SK-N-SH (cell line): Measurements from ENCODE around the gene FLT4. TPM values are rescaled to one million over a fixed set of nuclear protein-coding genes. Genes with fewer than 3 reads are reported as not detected.

Experiments
- CTCF ChIA-PET: fragments of 300-600, 350-600 bp; formaldehyde crosslinking; extraction: SDS; loops from one replicate; lab custom pipeline; 2021; lab: Yijun Ruan, JAX
- POLR2A ChIA-PET: fragments of 350-600 bp; sonication (Branson Sonifier 250); formaldehyde crosslinking; extraction: SDS; loops from one replicate; lab custom pipeline; 2020; ENCODE audit warnings: antibody characterized with exemption, inconsistent platforms; lab: Yijun Ruan, JAX
- DNase-seq: peaks from one replicate; pipeline ENCODE4 v3.0.0; 2012
- H2AFZ ChIP-seq: fragments of 200-600 bp; sonication (generic); 2 replicates; pipeline ENCODE4 v1.8.1; 2016; ENCODE audit warnings: antibody characterized with exemption, mild to moderate bottlenecking, low read depth
- H3F3A ChIP-seq: fragments of 200-600 bp; sonication (generic); replicated peaks from 2 replicates; pipeline ENCODE3; 2016; ENCODE audit warnings: antibody characterized with exemption, mild to moderate bottlenecking; ENCODE audit not compliant: insufficient read depth
- H3K27ac ChIP-seq, 2 experiments: fragments of 200-500 bp in 1 of 2; fragments of 200-600 bp in 1 of 2; sonication (Bioruptor generic) in 1 of 2; sonication (generic), shearing (Covaris generic) in 1 of 2; 2 replicates each; pipeline versions ENCODE4 v1.5.1 to v1.6.1; 2014 to 2016; ENCODE audit warnings: low read depth in 2 of 2, inconsistent platforms in 1 of 2, low read length in 1 of 2, mild to moderate bottlenecking in 1 of 2, mixed read lengths in 1 of 2
- H3K27me3 ChIP-seq: fragments of 200-600 bp; sonication (generic), shearing (Covaris generic); 2 replicates; pipeline ENCODE4 v1.6.1; 2016; ENCODE audit warnings: mixed run types; ENCODE audit not compliant: insufficient read depth
- H3K36me3 ChIP-seq, 2 experiments: fragments of 200-500 bp in 1 of 2; fragments of 200-600 bp in 1 of 2; sonication (Bioruptor generic) in 1 of 2; sonication (generic) in 1 of 2; replicated peaks in 1 of 2; 2 replicates each; pipeline versions ENCODE3 to v1.5.1; 2014 to 2016; ENCODE audit warnings: low read length in 1 of 2, mild to moderate bottlenecking in 1 of 2; ENCODE audit not compliant: insufficient read depth in 2 of 2, control insufficient read depth in 1 of 2
- H3K4me1 ChIP-seq, 2 experiments: fragments of 200-500 bp in 1 of 2; fragments of 200-600 bp in 1 of 2; sonication (Bioruptor generic) in 1 of 2; sonication (generic), shearing (Covaris generic) in 1 of 2; 2 replicates each; pipeline versions ENCODE4 v1.5.1 to v1.6.1; 2014 to 2016; ENCODE audit warnings: low read depth in 1 of 2, low read length in 1 of 2, mixed run types in 1 of 2; ENCODE audit not compliant: insufficient read depth in 2 of 2, control insufficient read depth in 1 of 2
- H3K4me2 ChIP-seq: fragments of 200-600 bp; sonication (generic), shearing (Covaris generic); 2 replicates; pipeline ENCODE4 v1.6.1; 2017; ENCODE audit warnings: mixed run types
- H3K4me3 ChIP-seq, 2 experiments: fragments of 200-500 bp in 1 of 2; fragments of 200-600 bp in 1 of 2; sonication (Bioruptor generic) in 1 of 2; sonication (generic), shearing (Covaris generic) in 1 of 2; 2 replicates each; pipeline versions ENCODE4 v1.5.1 to v1.8.1; 2014 to 2016; ENCODE audit warnings: low read depth in 2 of 2, inconsistent platforms in 1 of 2, low read length in 1 of 2, mild to moderate bottlenecking in 1 of 2, mixed read lengths in 1 of 2, moderate library complexity in 1 of 2
- H3K79me2 ChIP-seq: fragments of 200-600 bp; sonication (generic); 2 replicates; pipeline ENCODE4 v1.8.1; 2017; ENCODE audit warnings: mild to moderate bottlenecking; ENCODE audit not compliant: insufficient read depth
- H3K9ac ChIP-seq: fragments of 200-600 bp; sonication (generic); 2 replicates; pipeline ENCODE4 v1.6.1; 2017; ENCODE audit warnings: mixed run types
- H3K9me2 ChIP-seq: fragments of 200-600 bp; sonication (generic); 2 replicates; pipeline ENCODE4 v1.6.1; 2017; ENCODE audit warnings: mixed run types
- H3K9me3 ChIP-seq: fragments of 200-600 bp; sonication (generic); 2 replicates; pipeline ENCODE4 v1.6.1; 2017; ENCODE audit warnings: mixed run types, mild to moderate bottlenecking, moderate library complexity
- H4K20me1 ChIP-seq: fragments of 200-600 bp; sonication (generic); 2 replicates; pipeline ENCODE4 v1.6.1; 2017; ENCODE audit warnings: mild to moderate bottlenecking, mixed run types; ENCODE audit not compliant: insufficient read depth
- CHD2 ChIP-seq: fragments of 150-350 bp; IDR thresholded peaks from 2 replicates; pipeline ENCODE4 v1.6.1; 2018; ENCODE audit warnings: low read length; ENCODE audit not compliant: partially characterized antibody
- EP300 ChIP-seq, 2 experiments: IDR thresholded peaks; 2 replicates each; pipeline versions ENCODE4 v1.4.0 to v1.6.1; 2012; ENCODE audit warnings: borderline replicate concordance in 1 of 2, low read depth in 1 of 2, low read length in 1 of 2
- EZH2phosphoT487 ChIP-seq: fragments of 200-600 bp; sonication (generic); IDR thresholded peaks from 2 replicates; pipeline ENCODE4 v1.6.1; 2017; ENCODE audit warnings: low read depth, mixed run types, mild to moderate bottlenecking, antibody characterized with exemption, moderate library complexity, borderline replicate concordance
- FOXJ3 ChIP-seq: sonication (generic); formaldehyde crosslinking; IDR thresholded peaks from 2 replicates; pipeline ENCODE4 v1.5.1; 2020; ENCODE audit warnings: mild to moderate bottlenecking, missing genetic modification reagents
- JUND ChIP-seq: IDR thresholded peaks from 2 replicates; pipeline ENCODE4 v1.4.0; 2012
- MAX ChIP-seq: IDR thresholded peaks from 2 replicates; pipeline ENCODE4 v1.4.0; 2012; ENCODE audit warnings: low read depth
- MXI1 ChIP-seq: IDR thresholded peaks from 2 replicates; pipeline ENCODE4 v1.6.1; 2012; ENCODE audit warnings: mild to moderate bottlenecking, low read depth, low read length, improper control_type of control experiment
- NRF1 ChIP-seq: IDR thresholded peaks from 2 replicates; pipeline ENCODE4 v1.6.1; 2012; ENCODE audit warnings: low read depth, mild to moderate bottlenecking, low read length
- PBX3 ChIP-seq: IDR thresholded peaks from 2 replicates; pipeline ENCODE4; 2012
- RCOR1 ChIP-seq: fragments of 150-350 bp; IDR thresholded peaks from 2 replicates; pipeline ENCODE4 v1.6.1; 2017; ENCODE audit warnings: antibody characterized with exemption, low read length
- RFX5 ChIP-seq: IDR thresholded peaks from 2 replicates; pipeline ENCODE4 v1.6.1; 2012; ENCODE audit warnings: mild to moderate bottlenecking, improper control_type of control experiment, low read length
- TAF1 ChIP-seq: IDR thresholded peaks from 2 replicates; pipeline ENCODE4 v1.6.1; 2012; ENCODE audit warnings: low read depth, mild to moderate bottlenecking, low read length, moderate library complexity, borderline replicate concordance
- TEAD4 ChIP-seq: IDR thresholded peaks from 2 replicates; pipeline ENCODE4 v1.4.0; 2012; ENCODE audit warnings: mild to moderate bottlenecking, borderline replicate concordance; ENCODE audit not compliant: insufficient read depth
- USF1 ChIP-seq: IDR thresholded peaks from 2 replicates; pipeline ENCODE4 v1.4.0; 2012; ENCODE audit warnings: low read depth, borderline replicate concordance
- USF2 ChIP-seq: fragments of 150-350 bp; IDR thresholded peaks from 2 replicates; pipeline ENCODE4 v1.6.1; 2017; ENCODE audit warnings: antibody characterized with exemption, low read length, low read depth, borderline replicate concordance
- YY1 ChIP-seq: IDR thresholded peaks from 2 replicates; pipeline ENCODE4 v1.4.0; 2012; ENCODE audit warnings: low read depth, mild to moderate bottlenecking
- ZBTB33 ChIP-seq: IDR thresholded peaks from 2 replicates; pipeline ENCODE4 v1.4.0; 2012; ENCODE audit warnings: low read depth, borderline replicate concordance
- WGBS: methylation state at CpG from one replicate; pipeline ENCODE4 v1.1.6; 2017; ENCODE audit warnings: low lambda C conversion rate; 5-methylcytosine and 5-hydroxymethylcytosine counted together
- polyA plus RNA-seq, 3 experiments: library from polyadenylated mRNA; depleted of rRNA; stranded (reverse); fragments of >200 nt; gene quantifications; 2 replicates each; pipeline ENCODE4 v1.2.3, GENCODE V29; 2012

FLT4 gene
- polyA plus RNA-seq, 1 of the 3 experiments (the other 2 are of a cell fraction): 0.05 TPM

- no peaks in the 10 kb centered on the region for H3K9me2 ChIP-seq
- POLR2A ChIA-PET: no interaction called here
- H3K4me2 ChIP-seq: no peak overlapping the region
- no peak overlapping the region for H2AFZ ChIP-seq
- no peaks in the 10 kb centered on the region for H3K79me2 ChIP-seq
- H3K36me3 ChIP-seq: no peaks in the 10 kb centered on the region
- WGBS: 68% methylated on average over 10 of the region's 10 CpGs
- CTCF ChIA-PET: interaction anchor here (1.0 to 5.4 kb wide), 2 partner anchors 14 to 27 kb away, joined by 3 to 21 read pairs; no protein-coding TSS in a partner anchor
- H4K20me1 ChIP-seq: no peaks in the 10 kb centered on the region
- H3K4me3 ChIP-seq: no peak overlapping the region
- no peaks in the 10 kb centered on the region for H3F3A ChIP-seq
- peak; percentile 7 for DNase-seq
- H3K9ac ChIP-seq: no peak overlapping the region
- TF ChIP-seq MAX (no peak), TAF1 (no peak), USF2 (no peak), JUND (no peak), YY1 (no peak), RFX5 (no peak), RCOR1 (no peak), EP300 (IDR thresholded peaks at IDR 0.05; ENCODE audit: borderline replicate concordance in 1 of 2, low read depth in 1 of 2, low read length in 1 of 2) (no peak), TEAD4 (no peak), CHD2 (no peak), PBX3 (no peak), USF1 (no peak), FOXJ3 (CRISPR knock-in tag) (no peak), MXI1 (no peak), NRF1 (no peak), EZH2phosphoT487 (no peak), ZBTB33 (no peak)
- H3K9me3 ChIP-seq: no peaks in the 10 kb centered on the region
- H3K27me3 ChIP-seq: peaks cover 53% of the 10 kb centered on the region; the same call in 1 of the 2 replicates
- H3K27ac ChIP-seq: no peak overlapping the region
- no peaks in the 10 kb centered on the region for H3K4me1 ChIP-seq
Observed at GRCh38 chr5:180592176-180592575, 57.2 kb downstream of the FLT4 start.
